Measurements from ENCODE around the gene PLRG1. TPM values are rescaled to one million over a fixed set of nuclear protein-coding genes. Genes with fewer than 3 reads are reported as not detected.
A peak's percentile ranks its signal among the peaks of the same experiment; 100 is the strongest.

PLRG1 gene
- polyA plus RNA-seq, 2 donors, result 28.9 to 56.0 TPM

DNA sequence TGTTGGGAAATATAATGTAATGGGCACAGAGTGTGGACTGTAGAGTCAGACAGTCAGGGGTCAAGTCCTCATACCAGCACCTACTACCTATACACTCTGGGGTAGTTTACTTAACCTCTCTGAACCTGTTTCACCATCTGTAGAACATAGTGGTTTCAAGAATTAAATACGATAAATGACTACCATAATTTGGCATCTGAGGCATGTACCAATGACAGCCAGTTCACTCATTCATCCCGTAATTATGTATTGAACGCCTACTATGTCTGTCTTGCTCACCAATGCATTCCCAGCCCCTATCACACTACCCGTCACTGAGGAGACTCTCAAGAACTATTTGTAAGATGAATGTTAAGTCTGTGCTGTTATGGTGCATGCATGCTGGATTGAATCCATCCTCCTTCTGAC is 10.6 kb upstream of the PLRG1 start:
- Histone ChIP-seq H3K4me1 (ENCODE audit: control insufficient read depth in 2 of 2, insufficient read depth in 2 of 2, low read length in 1 of 2) (no peaks in the 10 kb centered on the region), H3K4me3 (ENCODE audit: low read depth in 1 of 2, low read length in 2 of 2) (no peak overlapping the region), H3K27me3 (ENCODE audit: control insufficient read depth in 1 of 2, insufficient read depth in 2 of 2, low read length in 2 of 2) (no peaks in the 10 kb centered on the region), H3K27ac (ENCODE audit: low read depth in 2 of 2, low read length in 1 of 2) (no peak overlapping the region), H3K36me3 (ENCODE audit: control insufficient read depth in 2 of 2, insufficient read depth in 2 of 2, low read length in 1 of 2) (no peaks in the 10 kb centered on the region), H3K9me3 (ENCODE audit: control insufficient read depth in 2 of 2, insufficient read depth in 1 of 2, low read depth in 1 of 2, low read length in 1 of 2) (no peaks in the 10 kb centered on the region)
- 79 to 80% methylated on average over 4 of the region's 4 CpGs for WGBS, 2 donors

DNA sequence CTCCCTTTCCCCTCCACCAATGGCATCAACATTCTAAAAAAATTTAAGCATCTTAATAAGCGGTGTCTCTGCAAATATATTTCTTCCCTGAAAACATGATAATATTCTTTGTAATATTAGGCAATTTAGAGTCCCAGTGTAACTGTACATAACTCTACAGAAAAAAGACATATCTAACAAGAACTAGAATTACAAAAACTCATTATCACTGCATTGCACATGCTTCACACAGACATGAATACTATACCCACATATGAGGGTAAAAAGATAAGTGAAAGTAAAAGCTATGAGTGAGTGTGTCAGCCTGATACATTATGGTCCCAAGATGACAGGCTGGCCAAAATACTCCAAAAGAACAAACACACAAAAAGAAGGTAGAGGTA is 10.2 kb upstream of the PLRG1 start:
- Histone ChIP-seq H3K4me3 (ENCODE audit: low read depth in 1 of 2, low read length in 2 of 2) (no peak overlapping the region), H3K27ac (ENCODE audit: low read depth in 2 of 2, low read length in 1 of 2) (no peak overlapping the region), H3K27me3 (ENCODE audit: control insufficient read depth in 1 of 2, insufficient read depth in 2 of 2, low read length in 2 of 2) (no peaks in the 10 kb centered on the region), H3K36me3 (ENCODE audit: control insufficient read depth in 2 of 2, insufficient read depth in 2 of 2, low read length in 1 of 2) (no peaks in the 10 kb centered on the region), H3K9me3 (ENCODE audit: control insufficient read depth in 2 of 2, insufficient read depth in 1 of 2, low read depth in 1 of 2, low read length in 1 of 2) (no peaks in the 10 kb centered on the region), H3K4me1 (ENCODE audit: control insufficient read depth in 2 of 2, insufficient read depth in 2 of 2, low read length in 1 of 2) (no peaks in the 10 kb centered on the region)
- 96% methylated on average over 1 of the region's 1 CpG for WGBS, 2 donors

DNA sequence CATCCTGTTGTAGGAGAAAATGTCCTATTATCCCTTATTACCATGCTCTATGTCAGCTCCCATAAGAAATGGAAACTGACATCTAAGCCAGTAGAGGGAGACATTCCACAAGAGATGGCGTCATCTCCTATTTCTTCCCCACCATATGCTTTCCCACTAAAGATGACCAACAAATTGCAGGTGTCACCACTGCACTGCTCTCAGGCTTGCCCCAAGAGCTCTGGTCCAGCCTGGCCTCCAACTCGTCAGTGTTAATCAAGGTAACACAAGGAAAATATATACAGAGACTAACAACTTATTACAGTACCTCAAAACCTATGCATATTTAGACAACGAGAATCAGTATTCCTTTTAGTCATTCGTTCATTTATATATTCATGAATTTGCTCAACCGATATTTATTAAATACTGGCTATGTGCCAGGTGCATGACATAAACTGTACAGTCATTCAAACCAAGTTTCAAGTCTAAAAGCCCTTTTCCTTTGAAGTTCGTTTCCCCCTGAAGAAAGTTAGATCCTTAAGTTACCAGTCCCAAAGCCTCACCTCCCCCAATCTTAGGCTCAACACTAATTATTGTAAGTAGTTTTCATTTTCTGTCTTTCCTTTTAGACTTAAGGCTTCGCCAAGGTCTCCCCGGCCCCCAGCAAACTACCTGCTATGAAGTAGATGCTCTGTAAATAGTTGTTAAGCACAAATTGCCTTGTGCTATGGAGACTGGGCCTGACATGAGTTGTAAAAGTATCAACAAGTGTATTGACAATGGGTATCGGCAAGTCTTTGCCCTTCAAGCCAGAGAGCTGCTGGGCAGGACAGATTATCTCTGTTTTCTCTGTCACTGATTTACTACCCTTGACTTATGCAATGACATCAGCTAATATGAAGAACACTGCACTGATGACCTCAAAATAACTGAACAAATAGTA is 9.6 kb upstream of the PLRG1 start:
- Histone ChIP-seq H3K4me1 (ENCODE audit: control insufficient read depth in 2 of 2, insufficient read depth in 2 of 2, low read length in 1 of 2) (no peaks in the 10 kb centered on the region), H3K4me3 (ENCODE audit: low read depth in 1 of 2, low read length in 2 of 2) (no peak overlapping the region), H3K36me3 (ENCODE audit: control insufficient read depth in 2 of 2, insufficient read depth in 2 of 2, low read length in 1 of 2) (no peaks in the 10 kb centered on the region), H3K27me3 (ENCODE audit: control insufficient read depth in 1 of 2, insufficient read depth in 2 of 2, low read length in 2 of 2) (no peaks in the 10 kb centered on the region), H3K9me3 (ENCODE audit: control insufficient read depth in 2 of 2, insufficient read depth in 1 of 2, low read depth in 1 of 2, low read length in 1 of 2) (no peaks in the 10 kb centered on the region), H3K27ac (ENCODE audit: low read depth in 2 of 2, low read length in 1 of 2) (no peak overlapping the region)
- WGBS, 2 donors, result 61 to 62% methylated on average over 9 of the region's 9 CpGs

DNA sequence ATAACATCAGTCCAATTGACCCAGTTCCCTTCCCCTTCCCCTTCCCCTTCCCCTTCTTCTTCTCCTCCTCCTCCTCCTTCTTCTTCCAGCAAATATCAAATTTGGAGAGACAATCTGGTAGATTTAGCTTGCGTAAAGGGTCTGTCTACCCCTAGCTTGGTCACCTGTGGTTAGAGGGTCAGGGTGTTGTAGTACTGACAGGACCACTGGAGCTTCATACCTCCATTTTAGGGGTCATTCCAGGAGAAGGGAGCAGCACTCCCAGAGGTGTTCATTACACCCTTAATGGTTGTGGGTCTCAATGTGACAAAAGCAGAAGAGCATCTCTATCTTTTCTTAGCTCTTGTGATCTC is 8.9 kb upstream of the PLRG1 start:
- Histone ChIP-seq H3K4me3 (ENCODE audit: low read depth in 1 of 2, low read length in 2 of 2) (no peak overlapping the region), H3K9me3 (ENCODE audit: control insufficient read depth in 2 of 2, insufficient read depth in 1 of 2, low read depth in 1 of 2, low read length in 1 of 2) (no peaks in the 10 kb centered on the region), H3K36me3 (ENCODE audit: control insufficient read depth in 2 of 2, insufficient read depth in 2 of 2, low read length in 1 of 2) (no peaks in the 10 kb centered on the region), H3K27ac (ENCODE audit: low read depth in 2 of 2, low read length in 1 of 2) (no peak overlapping the region), H3K4me1 (ENCODE audit: control insufficient read depth in 2 of 2, insufficient read depth in 2 of 2, low read length in 1 of 2) (no peaks in the 10 kb centered on the region), H3K27me3 (ENCODE audit: control insufficient read depth in 1 of 2, insufficient read depth in 2 of 2, low read length in 2 of 2) (no peaks in the 10 kb centered on the region)
- 87 to 90% methylated on average over 1 of the region's 1 CpG for WGBS, 2 donors

DNA sequence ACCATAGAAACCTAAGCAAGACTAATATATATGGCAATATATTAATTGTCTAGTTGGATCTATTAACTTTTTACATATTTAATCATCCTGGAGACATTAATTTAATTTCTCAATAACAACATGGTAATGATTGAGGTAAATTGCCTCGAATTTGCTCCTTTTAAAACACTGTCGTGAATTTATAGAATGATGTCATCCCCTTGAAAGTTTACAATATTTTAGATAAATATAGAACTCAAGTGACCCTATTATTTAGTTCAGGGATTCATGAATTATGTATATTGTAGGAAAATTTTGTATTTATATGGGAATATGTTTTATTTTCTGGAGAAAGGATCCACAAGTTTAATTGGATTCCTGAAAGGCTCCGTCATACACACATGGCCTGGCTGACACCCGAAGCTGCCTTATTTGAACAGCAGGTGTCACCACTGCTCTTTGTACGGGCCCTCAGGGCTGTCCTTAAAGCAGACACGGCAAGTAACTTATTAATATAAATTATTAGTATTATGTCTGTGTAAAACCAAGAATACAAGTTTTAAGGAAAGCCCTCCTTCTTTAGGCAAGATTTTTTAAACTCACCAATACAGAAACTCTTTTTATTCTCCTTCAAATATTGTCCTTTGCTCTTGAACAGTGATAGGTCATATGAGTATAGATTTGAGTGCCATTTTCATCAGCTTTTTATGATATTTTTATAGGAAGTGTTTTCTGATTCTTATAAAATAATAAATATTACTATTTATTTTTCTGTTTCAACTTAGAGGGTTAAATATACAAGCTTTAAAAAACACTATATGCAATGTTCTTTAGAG is 1.9 kb upstream of the PLRG1 start:
- 18 to 20% methylated on average over 6 of the region's 6 CpGs for WGBS, 2 donors
- no peak overlapping the region for H3K27ac ChIP-seq (ENCODE audit: low read depth in 2 of 2, low read length in 1 of 2)

DNA sequence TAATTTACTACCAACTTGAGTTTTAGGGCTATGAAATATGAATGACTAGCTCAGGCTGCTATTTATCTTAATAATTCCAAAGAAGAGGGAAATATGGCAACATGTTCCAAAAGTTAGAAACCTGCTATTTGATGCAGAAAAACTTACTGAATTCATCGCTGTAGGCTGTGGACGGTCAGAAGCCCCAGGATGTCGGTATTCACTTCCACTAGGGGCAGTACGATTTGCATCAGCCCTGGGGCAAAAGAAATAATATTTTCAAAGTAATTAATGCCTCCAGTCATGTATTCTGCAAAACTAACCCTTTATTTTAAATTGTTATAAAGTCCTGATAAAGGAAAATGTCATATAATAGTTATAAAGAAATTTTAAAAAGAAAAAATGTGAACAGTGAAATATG is 4.5 kb downstream of the PLRG1 start:
- Histone ChIP-seq H3K27ac (ENCODE audit: low read depth in 2 of 2, low read length in 1 of 2) (no peak overlapping the region), H3K9me3 (ENCODE audit: control insufficient read depth in 2 of 2, insufficient read depth in 1 of 2, low read depth in 1 of 2, low read length in 1 of 2) (no peaks in the 10 kb centered on the region), H3K4me3 (ENCODE audit: low read depth in 1 of 2, low read length in 2 of 2) (no peak overlapping the region), H3K4me1 (ENCODE audit: control insufficient read depth in 2 of 2, insufficient read depth in 2 of 2, low read length in 1 of 2) (no peaks in the 10 kb centered on the region), H3K36me3 (ENCODE audit: control insufficient read depth in 2 of 2, insufficient read depth in 2 of 2, low read length in 1 of 2) (peaks cover 4 to 6% of the 10 kb centered on the region in 2 donors), H3K27me3 (ENCODE audit: control insufficient read depth in 1 of 2, insufficient read depth in 2 of 2, low read length in 2 of 2) (no peaks in the 10 kb centered on the region)
- WGBS, 2 donors, result 87 to 95% methylated on average over 4 of the region's 4 CpGs

More for the DNA sequence above, 1.9 kb upstream of the PLRG1 start:
- Histone ChIP-seq H3K4me3 (ENCODE audit: low read depth in 1 of 2, low read length in 2 of 2) (no peak overlapping the region), H3K9me3 (ENCODE audit: control insufficient read depth in 2 of 2, insufficient read depth in 1 of 2, low read depth in 1 of 2, low read length in 1 of 2) (no peaks in the 10 kb centered on the region), H3K36me3 (ENCODE audit: control insufficient read depth in 2 of 2, insufficient read depth in 2 of 2, low read length in 1 of 2) (no peaks in the 10 kb centered on the region), H3K4me1 (ENCODE audit: control insufficient read depth in 2 of 2, insufficient read depth in 2 of 2, low read length in 1 of 2) (no peaks in the 10 kb centered on the region), H3K27me3 (ENCODE audit: control insufficient read depth in 1 of 2, insufficient read depth in 2 of 2, low read length in 2 of 2) (no peaks in the 10 kb centered on the region)

DNA sequence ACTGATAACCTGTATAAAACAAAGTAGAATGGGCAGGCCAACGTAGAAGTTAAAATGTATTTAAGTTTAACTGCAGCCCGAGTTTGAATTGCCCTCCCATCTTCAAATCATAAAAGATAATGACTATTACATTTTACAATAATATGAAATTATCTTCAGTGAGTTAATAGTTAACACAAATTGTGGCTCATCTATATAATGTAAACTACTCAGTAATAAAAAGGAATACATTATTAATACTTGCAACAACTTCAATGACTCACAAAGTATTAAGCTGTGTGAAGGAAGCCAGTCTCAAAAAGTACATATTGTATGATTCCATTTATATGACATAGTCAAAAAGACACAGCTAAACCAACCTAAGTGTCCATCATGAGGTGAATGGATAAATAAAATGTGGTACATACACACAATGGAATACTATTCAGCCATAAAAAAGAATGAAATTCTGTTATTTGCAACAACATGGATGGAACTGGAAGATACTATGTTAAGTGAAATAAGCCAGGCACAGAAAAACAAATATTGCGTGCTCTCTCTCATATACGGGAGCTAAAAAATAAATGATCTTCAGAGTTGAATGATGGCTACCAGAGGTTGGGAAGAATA is 7.8 kb downstream of the PLRG1 start:
- H3K27me3 ChIP-seq (ENCODE audit: control insufficient read depth in 1 of 2, insufficient read depth in 2 of 2, low read length in 2 of 2), result no peaks in the 10 kb centered on the region
- no peak overlapping the region for H3K27ac ChIP-seq (ENCODE audit: low read depth in 2 of 2, low read length in 1 of 2)
- H3K4me1 ChIP-seq (ENCODE audit: control insufficient read depth in 2 of 2, insufficient read depth in 2 of 2, low read length in 1 of 2), result no peaks in the 10 kb centered on the region
- peaks cover 6% of the 10 kb centered on the region in 2 donors for H3K36me3 ChIP-seq (ENCODE audit: control insufficient read depth in 2 of 2, insufficient read depth in 2 of 2, low read length in 1 of 2)
- WGBS, 2 donors, result 95 to 98% methylated on average over 4 of the region's 4 CpGs
- no peak overlapping the region for H3K4me3 ChIP-seq (ENCODE audit: low read depth in 1 of 2, low read length in 2 of 2)
- H3K9me3 ChIP-seq (ENCODE audit: control insufficient read depth in 2 of 2, insufficient read depth in 1 of 2, low read depth in 1 of 2, low read length in 1 of 2), result no peaks in the 10 kb centered on the region

DNA sequence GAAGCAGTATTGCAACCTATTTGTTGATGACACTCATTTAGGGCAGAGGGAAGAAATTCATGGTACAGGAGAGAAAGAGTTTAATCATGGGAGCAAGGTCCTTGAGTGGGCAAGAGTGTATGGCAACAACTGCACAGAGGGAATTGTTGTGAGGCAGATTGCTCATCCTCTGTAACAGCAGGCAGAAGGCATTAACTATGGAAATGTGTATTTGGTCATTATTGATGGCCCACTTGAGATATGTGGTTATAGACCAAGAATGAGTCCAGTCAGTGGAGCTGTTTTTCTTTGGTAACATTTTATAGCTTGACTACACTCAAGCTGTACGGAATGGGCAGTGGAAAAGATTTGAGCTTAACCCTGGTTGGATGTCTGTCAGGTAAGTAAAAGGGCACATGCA is 15.9 kb downstream of the PLRG1 start:
- Histone ChIP-seq H3K27ac (ENCODE audit: low read depth in 2 of 2, low read length in 1 of 2) (no peak overlapping the region), H3K36me3 (ENCODE audit: control insufficient read depth in 2 of 2, insufficient read depth in 2 of 2, low read length in 1 of 2) (peaks cover 0 to 2% of the 10 kb centered on the region in 2 donors), H3K4me3 (ENCODE audit: low read depth in 1 of 2, low read length in 2 of 2) (no peak overlapping the region), H3K4me1 (ENCODE audit: control insufficient read depth in 2 of 2, insufficient read depth in 2 of 2, low read length in 1 of 2) (no peaks in the 10 kb centered on the region), H3K27me3 (ENCODE audit: control insufficient read depth in 1 of 2, insufficient read depth in 2 of 2, low read length in 2 of 2) (no peaks in the 10 kb centered on the region), H3K9me3 (ENCODE audit: control insufficient read depth in 2 of 2, insufficient read depth in 1 of 2, low read depth in 1 of 2, low read length in 1 of 2) (no peaks in the 10 kb centered on the region)
- 77 to 82% methylated on average over 1 of the region's 1 CpG for WGBS, 2 donors

DNA sequence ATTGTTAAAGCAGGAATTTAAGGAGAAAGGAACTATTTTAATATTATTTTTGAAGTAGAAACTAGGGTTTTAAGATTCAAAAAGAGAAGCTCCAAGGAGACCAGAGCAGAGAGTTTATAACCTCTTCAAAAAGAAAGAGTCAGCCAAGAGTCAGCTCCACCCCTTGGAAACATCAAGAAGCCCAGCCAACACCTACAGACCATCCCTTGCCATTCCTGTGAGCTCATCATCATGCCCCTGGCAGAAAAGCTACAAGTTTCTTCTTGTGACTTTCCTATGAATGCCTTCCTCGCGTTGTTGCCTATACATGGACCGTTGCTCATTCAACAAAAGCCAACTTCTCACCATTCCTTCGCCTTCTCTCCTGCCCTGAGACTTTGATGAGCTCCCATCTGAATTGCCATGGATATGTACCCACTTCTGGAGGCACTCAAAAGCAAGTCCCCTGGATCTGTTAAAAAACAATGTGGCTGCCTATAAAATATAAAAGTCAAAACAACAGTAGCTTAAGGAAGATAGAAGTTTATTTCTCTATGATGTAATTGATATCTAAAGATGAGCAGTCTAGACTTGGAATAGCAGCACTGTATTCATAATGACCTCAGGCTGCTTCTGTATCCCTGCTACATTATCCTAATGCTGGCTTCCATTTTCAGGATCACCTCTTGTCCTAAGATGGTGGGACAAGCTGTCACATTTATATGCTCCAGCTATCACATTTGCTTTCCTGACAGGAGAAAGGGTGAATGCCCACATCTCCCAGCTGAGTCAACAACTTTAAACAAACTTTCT is 20.3 kb downstream of the PLRG1 start:
- no peaks in the 10 kb centered on the region for H3K9me3 ChIP-seq (ENCODE audit: control insufficient read depth in 2 of 2, insufficient read depth in 1 of 2, low read depth in 1 of 2, low read length in 1 of 2)
- H3K4me1 ChIP-seq (ENCODE audit: control insufficient read depth in 2 of 2, insufficient read depth in 2 of 2, low read length in 1 of 2), result no peaks in the 10 kb centered on the region
- H3K36me3 ChIP-seq (ENCODE audit: control insufficient read depth in 2 of 2, insufficient read depth in 2 of 2, low read length in 1 of 2), result no peaks in the 10 kb centered on the region
- no peak overlapping the region for H3K4me3 ChIP-seq (ENCODE audit: low read depth in 1 of 2, low read length in 2 of 2)
- H3K27ac ChIP-seq (ENCODE audit: low read depth in 2 of 2, low read length in 1 of 2), result peak overlapping the region; percentile 65 to 68
- H3K27me3 ChIP-seq (ENCODE audit: control insufficient read depth in 1 of 2, insufficient read depth in 2 of 2, low read length in 2 of 2), result no peaks in the 10 kb centered on the region
- 40 to 70% methylated on average over 4 of the region's 4 CpGs for WGBS, 2 donors

Data from esophagus (tissue), 2 donors.